ENCODE measurements around the gene ISLR2.
"Not testable (repeated sequence)": the region's sequence is repeated elsewhere in the genome, so short reads cannot be mapped to it uniquely, and the experiment has no call there.

ISLR2 gene

GRCh38 chr15:74130155-74130848 lies at the start of gene ISLR2:
Gene ISLR2, plus strand, starts transcription at chr15:74130586. Its CDS starts 2,169 bp downstream, at chr15:74132755.
- DNase-seq (ENCODE audit: low read depth in 2 of 2), result no peak

GRCh38 chr15:74082450-74082849 lies 47.9 kb upstream of the ISLR2 start, which contains the start of gene GOLGA6A:
Gene GOLGA6A, minus strand, starts transcription at chr15:74082550. Its CDS starts 41 bp downstream, at chr15:74082509.
- DNase-seq (ENCODE audit: low read depth in 2 of 2), result not testable (repeated sequence)

- not testable (repeated sequence) for DNase-seq (ENCODE audit: low read depth in 2 of 2)
Measured at GRCh38 chr15:74094567-74094966, 35.8 kb upstream of the ISLR2 start.

- not testable (repeated sequence) for DNase-seq (ENCODE audit: low read depth in 2 of 2)
Measured at GRCh38 chr15:74095610-74096009, 34.8 kb upstream of the ISLR2 start.

GRCh38 chr15:74096753-74097474 lies 33.5 kb upstream of the ISLR2 start:
- DNase-seq (ENCODE audit: low read depth in 2 of 2), result not testable (repeated sequence)

GRCh38 chr15:74099963-74100733 lies 30.2 kb upstream of the ISLR2 start:
- DNase-seq (ENCODE audit: low read depth in 2 of 2), result peak; percentile 78 to 81

GRCh38 chr15:74108111-74108510 lies 22.3 kb upstream of the ISLR2 start:
- DNase-seq (ENCODE audit: low read depth in 2 of 2), result no peak

- not testable (repeated sequence) for DNase-seq (ENCODE audit: low read depth in 2 of 2)
Measured at GRCh38 chr15:74108611-74109010, 21.8 kb upstream of the ISLR2 start.

- DNase-seq (ENCODE audit: low read depth in 2 of 2), result no peak
Measured at GRCh38 chr15:74109713-74110112, 20.7 kb upstream of the ISLR2 start.

GRCh38 chr15:74120426-74120825 lies 10.0 kb upstream of the ISLR2 start:
- no peak for DNase-seq (ENCODE audit: low read depth in 2 of 2)

- DNase-seq (ENCODE audit: low read depth in 2 of 2), result no peak
Measured at GRCh38 chr15:74121039-74121438, 9.3 kb upstream of the ISLR2 start.

GRCh38 chr15:74121858-74122257 lies 8.5 kb upstream of the ISLR2 start:
- no peak for DNase-seq (ENCODE audit: low read depth in 2 of 2)

GRCh38 chr15:74122403-74123130 lies 7.8 kb upstream of the ISLR2 start:
- DNase-seq (ENCODE audit: low read depth in 2 of 2), result no peak

- no peak for DNase-seq (ENCODE audit: low read depth in 2 of 2)
Measured at GRCh38 chr15:74123131-74123429, 7.3 kb upstream of the ISLR2 start.

- DNase-seq (ENCODE audit: low read depth in 2 of 2), result no peak
Measured at GRCh38 chr15:74123658-74124057, 6.7 kb upstream of the ISLR2 start.

- no peak for DNase-seq (ENCODE audit: low read depth in 2 of 2)
Measured at GRCh38 chr15:74124196-74124595, 6.2 kb upstream of the ISLR2 start.

- DNase-seq (ENCODE audit: low read depth in 2 of 2), result no peak
Measured at GRCh38 chr15:74124759-74125158, 5.6 kb upstream of the ISLR2 start.

- DNase-seq (ENCODE audit: low read depth in 2 of 2), result peak; percentile 74 to 89
Measured at GRCh38 chr15:74127255-74127953, 3.0 kb upstream of the ISLR2 start.

GRCh38 chr15:74127954-74128784 lies 2.2 kb upstream of the ISLR2 start:
- no peak for DNase-seq (ENCODE audit: low read depth in 2 of 2)

All from stimulated activated CD4-positive, alpha-beta T cell treated with anti-CD3 and anti-CD28 coated beads, Interleukin-12 subunit alpha, Interleukin-12 subunit beta, amount 100 ng/mL, for 24 hours (primary cell).